ENCODE data around the gene FKBP3. TPM values are rescaled to one million over a fixed set of nuclear protein-coding genes. Genes with fewer than 3 reads are reported as not detected.

Gene FKBP3
- total and polyA plus RNA-seq, 12 donors = 83.9 to 184 (median 105) TPM

DNA sequence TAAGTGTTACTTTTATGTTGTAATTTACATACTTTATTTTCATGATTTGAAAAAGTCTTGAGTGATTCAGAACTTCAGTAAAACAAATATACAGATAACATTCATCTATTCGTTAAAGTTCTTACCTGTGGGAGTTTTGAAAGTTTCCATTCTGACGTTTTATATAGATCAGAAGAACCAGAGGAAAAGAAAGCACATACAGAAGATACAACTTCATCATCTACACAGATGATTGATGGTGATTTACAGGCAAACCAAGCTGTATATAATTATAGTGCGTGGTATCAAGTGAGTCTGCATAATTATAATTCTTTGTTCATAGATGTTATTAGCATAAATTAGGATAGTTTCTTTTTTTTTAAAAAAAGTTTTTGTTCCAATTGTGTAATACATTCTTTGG, 20.0 kb downstream of the FKBP3 start:
- intact Hi-C loops (cut with DNase I) = no loop called here
- Histone ChIP-seq H3K27ac (no peak overlapping the region), H3K36me3 (peaks cover 0 to 100% (median 82%) of the 10 kb centered on the region in 9 donors), H3K4me3 (no peak overlapping the region), H3K27me3 (no peaks in the 10 kb centered on the region), H3K9me3 (no peaks in the 10 kb centered on the region), H3K4me1 (no peaks in the 10 kb centered on the region)
- TF ChIP-seq, protein P1, sequence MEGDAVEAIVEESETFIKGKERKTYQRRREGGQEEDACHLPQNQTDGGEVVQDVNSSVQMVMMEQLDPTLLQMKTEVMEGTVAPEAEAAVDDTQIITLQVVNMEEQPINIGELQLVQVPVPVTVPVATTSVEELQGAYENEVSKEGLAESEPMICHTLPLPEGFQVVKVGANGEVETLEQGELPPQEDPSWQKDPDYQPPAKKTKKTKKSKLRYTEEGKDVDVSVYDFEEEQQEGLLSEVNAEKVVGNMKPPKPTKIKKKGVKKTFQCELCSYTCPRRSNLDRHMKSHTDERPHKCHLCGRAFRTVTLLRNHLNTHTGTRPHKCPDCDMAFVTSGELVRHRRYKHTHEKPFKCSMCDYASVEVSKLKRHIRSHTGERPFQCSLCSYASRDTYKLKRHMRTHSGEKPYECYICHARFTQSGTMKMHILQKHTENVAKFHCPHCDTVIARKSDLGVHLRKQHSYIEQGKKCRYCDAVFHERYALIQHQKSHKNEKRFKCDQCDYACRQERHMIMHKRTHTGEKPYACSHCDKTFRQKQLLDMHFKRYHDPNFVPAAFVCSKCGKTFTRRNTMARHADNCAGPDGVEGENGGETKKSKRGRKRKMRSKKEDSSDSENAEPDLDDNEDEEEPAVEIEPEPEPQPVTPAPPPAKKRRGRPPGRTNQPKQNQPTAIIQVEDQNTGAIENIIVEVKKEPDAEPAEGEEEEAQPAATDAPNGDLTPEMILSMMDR (IDR thresholded peaks at IDR 0.05) = no peak
- DNase-seq = no peak
- ATAC-seq = no peak
- 82 to 87% methylated on average over 3 of the region's 3 CpGs for WGBS, 2 donors

DNA sequence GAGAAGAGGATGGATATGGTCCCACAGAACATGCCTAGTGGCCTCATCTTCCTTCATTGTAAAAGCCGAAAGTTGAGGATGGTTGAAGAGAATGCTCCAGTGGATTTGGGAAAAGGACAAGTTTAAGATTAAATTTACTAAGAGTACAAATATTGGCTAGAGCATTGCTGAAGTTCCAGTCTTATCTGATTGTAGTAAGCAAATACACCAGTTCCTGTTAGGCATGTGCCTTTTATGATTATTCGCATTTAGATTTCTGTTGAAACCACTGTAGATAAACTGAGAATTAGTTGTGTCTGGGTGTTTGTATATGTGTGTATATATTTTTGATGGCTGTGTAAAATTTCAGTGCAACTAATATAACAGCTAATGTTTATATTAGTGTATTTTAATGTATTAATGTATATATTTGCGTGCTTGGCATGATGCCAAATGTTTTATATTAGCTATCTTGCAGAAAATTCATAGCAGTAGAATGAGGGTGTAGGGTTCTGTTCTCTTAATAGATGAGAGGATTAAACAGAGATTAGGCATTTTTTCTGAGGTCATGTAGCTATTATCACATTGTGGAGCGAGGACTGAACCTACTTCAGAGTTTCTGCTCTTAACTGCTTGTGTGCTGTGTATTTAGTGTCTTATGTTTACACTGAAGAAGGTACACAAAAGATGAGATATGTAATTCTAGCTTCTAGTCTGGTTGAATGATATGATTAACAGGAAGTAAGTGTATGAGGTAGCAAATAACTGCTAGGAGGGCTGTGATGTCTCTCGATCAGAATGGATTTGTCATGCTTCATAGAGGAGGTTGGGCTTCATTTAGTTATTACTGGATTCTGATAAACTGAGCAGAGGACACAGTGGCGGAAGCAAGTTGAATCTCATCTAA, 21.1 kb downstream of the FKBP3 start:
- intact Hi-C loops (cut with DNase I) = no loop called here
- ATAC-seq (no peak), DNase-seq (no peak)
- Histone ChIP-seq H3K4me1 (no peaks in the 10 kb centered on the region), H3K4me3 (no peak overlapping the region), H3K27me3 (no peaks in the 10 kb centered on the region), H3K36me3 (peaks cover 0 to 100% (median 82%) of the 10 kb centered on the region in 9 donors), H3K27ac (no peak overlapping the region), H3K9me3 (no peaks in the 10 kb centered on the region)
- 91 to 92% methylated on average over 6 of the region's 6 CpGs for WGBS, 2 donors
- TF ChIP-seq, protein P1 (IDR thresholded peaks at IDR 0.05) = no peak

DNA sequence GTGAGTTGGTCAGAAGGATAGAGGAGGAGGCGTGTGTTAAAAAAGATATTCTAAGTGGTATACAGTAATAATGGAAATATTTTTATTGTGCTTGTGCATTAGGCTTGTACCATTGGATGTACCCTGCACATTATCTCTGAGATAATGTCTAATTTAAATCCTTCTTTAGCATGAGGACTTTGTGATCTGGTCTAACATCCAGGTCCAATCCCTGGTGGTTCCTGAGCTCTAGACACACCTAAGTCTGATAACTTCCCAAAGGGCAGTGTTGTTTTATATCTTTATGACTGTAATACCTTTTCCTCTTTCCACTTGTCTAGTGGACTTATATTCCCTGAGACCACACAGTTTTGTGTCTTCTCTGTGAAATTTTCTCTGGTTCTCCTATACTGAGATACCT, 29.7 kb downstream of the FKBP3 start:
- intact Hi-C loops (cut with DNase I) = no loop called here
- Histone ChIP-seq H3K27me3 (no peaks in the 10 kb centered on the region), H3K4me3 (no peak overlapping the region), H3K4me1 (no peaks in the 10 kb centered on the region), H3K27ac (no peak overlapping the region), H3K9me3 (no peaks in the 10 kb centered on the region), H3K36me3 (peaks cover 0 to 100% (median 62%) of the 10 kb centered on the region in 9 donors)
- TF ChIP-seq, protein P1 (IDR thresholded peaks at IDR 0.05) = no peak
- DNase-seq (no peak), ATAC-seq (no peak)
- WGBS, 2 donors = 53 to 94% methylated on average over 1 of the region's 1 CpG

DNA sequence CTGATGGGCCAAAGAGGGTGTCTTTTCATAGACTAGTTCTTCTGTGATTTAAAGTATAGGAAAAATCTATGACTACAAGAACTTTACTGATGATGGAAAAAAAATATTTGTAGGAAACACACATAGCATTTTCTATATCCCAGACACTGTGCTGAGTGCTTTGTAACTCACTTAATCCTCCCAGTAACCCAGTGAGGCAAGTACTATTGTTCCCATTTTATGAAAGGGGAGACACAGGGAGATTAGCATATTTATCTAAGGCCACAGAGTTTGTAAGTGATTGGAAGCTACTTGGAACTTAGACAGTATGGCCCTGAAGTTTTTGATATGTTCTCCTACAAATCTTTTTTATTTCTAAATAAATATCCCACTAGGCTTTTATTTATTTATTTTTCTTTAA, 30.5 kb downstream of the FKBP3 start:
- Histone ChIP-seq H3K36me3 (peaks cover 0 to 100% (median 56%) of the 10 kb centered on the region in 9 donors), H3K4me1 (no peaks in the 10 kb centered on the region), H3K27ac (no peak overlapping the region), H3K27me3 (no peaks in the 10 kb centered on the region), H3K4me3 (no peak overlapping the region), H3K9me3 (no peaks in the 10 kb centered on the region)
- ATAC-seq (no peak), DNase-seq (no peak)
- TF ChIP-seq, protein P1 (IDR thresholded peaks at IDR 0.05) = no peak
- intact Hi-C loops (cut with DNase I) = no loop called here

Data from heart right ventricle (tissue), 16 donors.